HEK293 (cell line): Measurements from ENCODE around the gene ITGA8.
A peak's percentile ranks its signal among the peaks of the same experiment; 100 is the strongest.

Experiments
- GLI4 ChIP-seq: fragments of 450-650 bp; formaldehyde crosslinking; IDR thresholded peaks from 2 replicates; pipeline ENCODE4 v1.5.1; 2016; ENCODE audit warnings: missing biosample characterization, missing genetic modification characterization
- GLIS2 ChIP-seq: fragments of 450-650 bp; formaldehyde crosslinking; IDR thresholded peaks from 2 replicates; pipeline ENCODE4 v1.5.1; 2016; ENCODE audit warnings: missing biosample characterization, missing genetic modification characterization
- KLF9 ChIP-seq: fragments of 450-650 bp; formaldehyde crosslinking; IDR thresholded peaks from 2 replicates; pipeline ENCODE4 v1.5.1; 2016; ENCODE audit warnings: missing biosample characterization, missing genetic modification characterization, low read depth
- PRDM1 ChIP-seq: fragments of 450-650 bp; formaldehyde crosslinking; IDR thresholded peaks from 2 replicates; pipeline ENCODE4; 2016; ENCODE audit warnings: missing biosample characterization, missing genetic modification characterization
- PRDM2 ChIP-seq: fragments of 450-650 bp; formaldehyde crosslinking; IDR thresholded peaks from 2 replicates; pipeline ENCODE4 v1.5.1; 2016; ENCODE audit warnings: missing biosample characterization, missing genetic modification characterization, borderline replicate concordance
- TRIM28 ChIP-seq: IDR thresholded peaks from 2 replicates; pipeline ENCODE4 v1.6.1; 2011; ENCODE audit warnings: low read length, control low read depth, borderline replicate concordance
- ZBTB7A ChIP-seq: fragments of 450-650 bp; formaldehyde crosslinking; IDR thresholded peaks from 2 replicates; pipeline ENCODE4 v1.5.1; 2016; ENCODE audit warnings: low read depth, missing biosample characterization, missing genetic modification characterization
- ZBTB8A ChIP-seq: fragments of 450-650 bp; formaldehyde crosslinking; IDR thresholded peaks from 2 replicates; pipeline ENCODE4 v1.5.1; 2016; ENCODE audit warnings: missing biosample characterization, missing genetic modification characterization
- ZNF169 ChIP-seq: fragments of 450-650 bp; formaldehyde crosslinking; IDR thresholded peaks from 2 replicates; pipeline ENCODE4 v1.5.1; 2016; ENCODE audit warnings: missing biosample characterization, missing genetic modification characterization
- ZNF26 ChIP-seq: fragments of 450-650 bp; formaldehyde crosslinking; IDR thresholded peaks from 2 replicates; pipeline ENCODE4 v1.5.1; 2016; ENCODE audit warnings: missing biosample characterization, missing genetic modification characterization
- ZNF514 ChIP-seq: fragments of 450-650 bp; formaldehyde crosslinking; IDR thresholded peaks from 2 replicates; pipeline ENCODE4 v1.5.1; 2016; ENCODE audit warnings: missing biosample characterization, missing genetic modification characterization
- ZNF600 ChIP-seq: fragments of 450-650 bp; formaldehyde crosslinking; IDR thresholded peaks from 2 replicates; pipeline ENCODE4 v1.5.1; 2016; ENCODE audit warnings: missing biosample characterization, missing genetic modification characterization
- ZNF624 ChIP-seq: fragments of 450-650 bp; formaldehyde crosslinking; IDR thresholded peaks from 2 replicates; pipeline ENCODE4 v1.5.1; 2017; ENCODE audit warnings: missing biosample characterization, missing genetic modification characterization
- ZNF704 ChIP-seq: fragments of 450-650 bp; formaldehyde crosslinking; IDR thresholded peaks from 2 replicates; pipeline ENCODE4 v1.5.1; 2016; ENCODE audit warnings: missing biosample characterization, missing genetic modification characterization
- ZNF76 ChIP-seq: fragments of 450-650 bp; formaldehyde crosslinking; IDR thresholded peaks from 2 replicates; pipeline ENCODE4; 2016; ENCODE audit warnings: low read depth, missing biosample characterization, missing genetic modification characterization, borderline replicate concordance
- ZNF776 ChIP-seq: fragments of 450-650 bp; formaldehyde crosslinking; IDR thresholded peaks from 2 replicates; pipeline ENCODE4 v1.5.0; 2017; ENCODE audit warnings: missing biosample characterization, missing genetic modification characterization, borderline replicate concordance
- ZNF843 ChIP-seq: fragments of 450-650 bp; formaldehyde crosslinking; IDR thresholded peaks from 2 replicates; pipeline ENCODE4 v1.5.1; 2016; ENCODE audit warnings: missing biosample characterization, missing genetic modification characterization
- TF ChIP-seq, protein P1 (sequence below): fragments of 450-650 bp; formaldehyde crosslinking; IDR thresholded peaks from 2 replicates; pipeline ENCODE4 v1.5.1; 2016; ENCODE audit warnings: missing biosample characterization, missing genetic modification characterization
- TF ChIP-seq, protein P2 (sequence below): fragments of 450-650 bp; formaldehyde crosslinking; IDR thresholded peaks from 2 replicates; pipeline ENCODE4 v1.5.1; 2016; ENCODE audit warnings: missing biosample characterization, missing genetic modification characterization
- TF ChIP-seq, protein P3 (sequence below): fragments of 450-650 bp; formaldehyde crosslinking; conservative IDR thresholded peaks from 2 replicates; pipeline ENCODE4 v1.5.1; 2016; ENCODE audit warnings: low read depth, missing biosample characterization, missing genetic modification characterization

The ITGA8 gene

GRCh38 chr10:15719049-15719898, 448 bp downstream of the ITGA8 start (continued):
- TF ChIP-seq PRDM2 = no peak
- peak; percentile 17; the same call in 1 of the 2 replicates for TF ChIP-seq ZNF76 (tag by site-specific recombination)
- no peak for TF ChIP-seq ZNF843 (tag by site-specific recombination)
- no peak for TF ChIP-seq GLI4 (tag by site-specific recombination)
- no peak for TF ChIP-seq ZNF169 (tag by site-specific recombination)
- TF ChIP-seq ZBTB7A (tag by site-specific recombination) = no peak
- TF ChIP-seq, protein P1, sequence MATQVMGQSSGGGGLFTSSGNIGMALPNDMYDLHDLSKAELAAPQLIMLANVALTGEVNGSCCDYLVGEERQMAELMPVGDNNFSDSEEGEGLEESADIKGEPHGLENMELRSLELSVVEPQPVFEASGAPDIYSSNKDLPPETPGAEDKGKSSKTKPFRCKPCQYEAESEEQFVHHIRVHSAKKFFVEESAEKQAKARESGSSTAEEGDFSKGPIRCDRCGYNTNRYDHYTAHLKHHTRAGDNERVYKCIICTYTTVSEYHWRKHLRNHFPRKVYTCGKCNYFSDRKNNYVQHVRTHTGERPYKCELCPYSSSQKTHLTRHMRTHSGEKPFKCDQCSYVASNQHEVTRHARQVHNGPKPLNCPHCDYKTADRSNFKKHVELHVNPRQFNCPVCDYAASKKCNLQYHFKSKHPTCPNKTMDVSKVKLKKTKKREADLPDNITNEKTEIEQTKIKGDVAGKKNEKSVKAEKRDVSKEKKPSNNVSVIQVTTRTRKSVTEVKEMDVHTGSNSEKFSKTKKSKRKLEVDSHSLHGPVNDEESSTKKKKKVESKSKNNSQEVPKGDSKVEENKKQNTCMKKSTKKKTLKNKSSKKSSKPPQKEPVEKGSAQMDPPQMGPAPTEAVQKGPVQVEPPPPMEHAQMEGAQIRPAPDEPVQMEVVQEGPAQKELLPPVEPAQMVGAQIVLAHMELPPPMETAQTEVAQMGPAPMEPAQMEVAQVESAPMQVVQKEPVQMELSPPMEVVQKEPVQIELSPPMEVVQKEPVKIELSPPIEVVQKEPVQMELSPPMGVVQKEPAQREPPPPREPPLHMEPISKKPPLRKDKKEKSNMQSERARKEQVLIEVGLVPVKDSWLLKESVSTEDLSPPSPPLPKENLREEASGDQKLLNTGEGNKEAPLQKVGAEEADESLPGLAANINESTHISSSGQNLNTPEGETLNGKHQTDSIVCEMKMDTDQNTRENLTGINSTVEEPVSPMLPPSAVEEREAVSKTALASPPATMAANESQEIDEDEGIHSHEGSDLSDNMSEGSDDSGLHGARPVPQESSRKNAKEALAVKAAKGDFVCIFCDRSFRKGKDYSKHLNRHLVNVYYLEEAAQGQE (tag by site-specific recombination) = no peak
- TF ChIP-seq TRIM28 = no peak
- no peak for TF ChIP-seq ZNF704 (tag by site-specific recombination)
- TF ChIP-seq, protein P2, sequence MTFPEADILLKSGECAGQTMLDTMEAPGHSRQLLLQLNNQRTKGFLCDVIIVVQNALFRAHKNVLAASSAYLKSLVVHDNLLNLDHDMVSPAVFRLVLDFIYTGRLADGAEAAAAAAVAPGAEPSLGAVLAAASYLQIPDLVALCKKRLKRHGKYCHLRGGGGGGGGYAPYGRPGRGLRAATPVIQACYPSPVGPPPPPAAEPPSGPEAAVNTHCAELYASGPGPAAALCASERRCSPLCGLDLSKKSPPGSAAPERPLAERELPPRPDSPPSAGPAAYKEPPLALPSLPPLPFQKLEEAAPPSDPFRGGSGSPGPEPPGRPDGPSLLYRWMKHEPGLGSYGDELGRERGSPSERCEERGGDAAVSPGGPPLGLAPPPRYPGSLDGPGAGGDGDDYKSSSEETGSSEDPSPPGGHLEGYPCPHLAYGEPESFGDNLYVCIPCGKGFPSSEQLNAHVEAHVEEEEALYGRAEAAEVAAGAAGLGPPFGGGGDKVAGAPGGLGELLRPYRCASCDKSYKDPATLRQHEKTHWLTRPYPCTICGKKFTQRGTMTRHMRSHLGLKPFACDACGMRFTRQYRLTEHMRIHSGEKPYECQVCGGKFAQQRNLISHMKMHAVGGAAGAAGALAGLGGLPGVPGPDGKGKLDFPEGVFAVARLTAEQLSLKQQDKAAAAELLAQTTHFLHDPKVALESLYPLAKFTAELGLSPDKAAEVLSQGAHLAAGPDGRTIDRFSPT (tag by site-specific recombination) = no peak
- no peak for TF ChIP-seq ZNF600 (tag by site-specific recombination)
- no peak for TF ChIP-seq KLF9 (tag by site-specific recombination)
- TF ChIP-seq PRDM1 = no peak
- peak; percentile 88 for TF ChIP-seq GLIS2 (tag by site-specific recombination)
- TF ChIP-seq ZNF776 = no peak
- TF ChIP-seq, protein P3, sequence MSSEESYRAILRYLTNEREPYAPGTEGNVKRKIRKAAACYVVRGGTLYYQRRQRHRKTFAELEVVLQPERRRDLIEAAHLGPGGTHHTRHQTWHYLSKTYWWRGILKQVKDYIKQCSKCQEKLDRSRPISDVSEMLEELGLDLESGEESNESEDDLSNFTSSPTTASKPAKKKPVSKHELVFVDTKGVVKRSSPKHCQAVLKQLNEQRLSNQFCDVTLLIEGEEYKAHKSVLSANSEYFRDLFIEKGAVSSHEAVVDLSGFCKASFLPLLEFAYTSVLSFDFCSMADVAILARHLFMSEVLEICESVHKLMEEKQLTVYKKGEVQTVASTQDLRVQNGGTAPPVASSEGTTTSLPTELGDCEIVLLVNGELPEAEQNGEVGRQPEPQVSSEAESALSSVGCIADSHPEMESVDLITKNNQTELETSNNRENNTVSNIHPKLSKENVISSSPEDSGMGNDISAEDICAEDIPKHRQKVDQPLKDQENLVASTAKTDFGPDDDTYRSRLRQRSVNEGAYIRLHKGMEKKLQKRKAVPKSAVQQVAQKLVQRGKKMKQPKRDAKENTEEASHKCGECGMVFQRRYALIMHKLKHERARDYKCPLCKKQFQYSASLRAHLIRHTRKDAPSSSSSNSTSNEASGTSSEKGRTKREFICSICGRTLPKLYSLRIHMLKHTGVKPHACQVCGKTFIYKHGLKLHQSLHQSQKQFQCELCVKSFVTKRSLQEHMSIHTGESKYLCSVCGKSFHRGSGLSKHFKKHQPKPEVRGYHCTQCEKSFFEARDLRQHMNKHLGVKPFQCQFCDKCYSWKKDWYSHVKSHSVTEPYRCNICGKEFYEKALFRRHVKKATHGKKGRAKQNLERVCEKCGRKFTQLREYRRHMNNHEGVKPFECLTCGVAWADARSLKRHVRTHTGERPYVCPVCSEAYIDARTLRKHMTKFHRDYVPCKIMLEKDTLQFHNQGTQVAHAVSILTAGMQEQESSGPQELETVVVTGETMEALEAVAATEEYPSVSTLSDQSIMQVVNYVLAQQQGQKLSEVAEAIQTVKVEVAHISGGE (tag by site-specific recombination) = no peak
- peak; percentile 31 for TF ChIP-seq ZBTB8A (tag by site-specific recombination)
- TF ChIP-seq ZNF624 (tag by site-specific recombination) = no peak
- no peak for TF ChIP-seq ZNF26 (tag by site-specific recombination)
- TF ChIP-seq ZNF514 (tag by site-specific recombination) = no peak
